Liver (tissue), 9 donors: ENCODE results near the gene STX10. TPM values are rescaled to one million over a fixed set of nuclear protein-coding genes. Genes with fewer than 3 reads are reported as not detected.

Source experiments
- DNase-seq: peaks from one replicate; pipeline ENCODE4 v3.0.0-alpha.2; 2017; ENCODE audit warnings: low spot score
- H3K27ac ChIP-seq, 2 donors: one replicate each; pipeline ENCODE4 v1.7.0; 2013; ENCODE audit warnings: inconsistent platforms in 2 of 2, low read length in 2 of 2, control low read depth in 1 of 2, low read depth in 1 of 2, mild to moderate bottlenecking in 1 of 2
- H3K27me3 ChIP-seq, 4 donors: one replicate each; pipeline versions ENCODE4 v1.6.1 to v1.7.0; 2013; ENCODE audit warnings: low read length in 3 of 4, inconsistent platforms in 1 of 4, mild to moderate bottlenecking in 1 of 4, moderate library complexity in 1 of 4; ENCODE audit not compliant: control insufficient read depth in 4 of 4, insufficient read depth in 4 of 4
- H3K36me3 ChIP-seq, 4 donors: one replicate each; pipeline versions ENCODE4 v1.6.1 to v1.7.0; 2013; ENCODE audit warnings: low read length in 3 of 4, mild to moderate bottlenecking in 3 of 4, low read depth in 1 of 4, moderate library complexity in 1 of 4; ENCODE audit not compliant: control insufficient read depth in 4 of 4, insufficient read depth in 3 of 4
- H3K4me1 ChIP-seq, 4 donors: one replicate each; pipeline versions ENCODE4 v1.6.1 to v1.7.0; 2013; ENCODE audit warnings: low read length in 3 of 4, mild to moderate bottlenecking in 3 of 4, moderate library complexity in 1 of 4; ENCODE audit not compliant: control insufficient read depth in 4 of 4, insufficient read depth in 4 of 4
- H3K4me3 ChIP-seq, 3 donors: one replicate each; pipeline versions ENCODE4 v1.6.1 to v1.7.0; 2013; ENCODE audit warnings: low read length in 3 of 3, control low read depth in 1 of 3, low read depth in 1 of 3, mild to moderate bottlenecking in 1 of 3
- H3K9ac ChIP-seq, 2 donors: one replicate each; pipeline ENCODE4 v1.7.0; 2013; ENCODE audit warnings: low read length in 2 of 2, mild to moderate bottlenecking in 2 of 2, moderate library complexity in 2 of 2, control low read depth in 1 of 2, low read depth in 1 of 2
- H3K9me3 ChIP-seq, 4 donors: one replicate each; pipeline versions ENCODE4 v1.6.1 to v1.7.0; 2013; ENCODE audit warnings: low read length in 3 of 4; ENCODE audit not compliant: control insufficient read depth in 4 of 4
- CTCF ChIP-seq: fragments of 150-350 bp; IDR thresholded peaks from 2 replicates; pipeline ENCODE4 v1.5.1; 2017; ENCODE audit warnings: improper control_type of control experiment, low read depth, low read length; ENCODE audit not compliant: missing input control
- EGR1 ChIP-seq, 2 donors: IDR thresholded peaks; 2 replicates each; pipeline ENCODE4 v1.6.1; 2016 to 2018; ENCODE audit warnings: antibody characterized with exemption in 2 of 2, low read depth in 2 of 2
- FOXA1 ChIP-seq: IDR thresholded peaks from 2 replicates; pipeline ENCODE4 v1.6.1; 2016; ENCODE audit warnings: antibody characterized with exemption
- FOXA2 ChIP-seq: IDR thresholded peaks from 2 replicates; pipeline ENCODE4 v1.6.1; 2016; ENCODE audit warnings: antibody characterized with exemption
- GABPA ChIP-seq, 2 donors: IDR thresholded peaks in 1 of 2; conservative IDR thresholded peaks in 1 of 2; 2 replicates each; pipeline ENCODE4 v1.6.1; 2016; ENCODE audit warnings: antibody characterized with exemption in 2 of 2, mild to moderate bottlenecking in 1 of 2, moderate library complexity in 1 of 2
- HNF4A ChIP-seq, 2 donors: conservative IDR thresholded peaks; 2 replicates each; pipeline ENCODE4 v1.6.1; 2016; ENCODE audit warnings: antibody characterized with exemption in 2 of 2, mild to moderate bottlenecking in 2 of 2
- HNF4G ChIP-seq: IDR thresholded peaks from 2 replicates; pipeline ENCODE4 v1.6.1; 2016; ENCODE audit warnings: antibody characterized with exemption
- MAX ChIP-seq: IDR thresholded peaks from 2 replicates; pipeline ENCODE4 v1.6.1; 2016; ENCODE audit warnings: antibody characterized with exemption
- NR2F2 ChIP-seq: IDR thresholded peaks from 2 replicates; pipeline ENCODE4 v1.6.1; 2016; ENCODE audit warnings: antibody characterized with exemption
- RAD21 ChIP-seq, 2 donors: IDR thresholded peaks; 2 replicates each; pipeline ENCODE4 v1.6.1; 2016; ENCODE audit warnings: antibody characterized with exemption in 2 of 2, mild to moderate bottlenecking in 2 of 2
- RXRA ChIP-seq, 2 donors: IDR thresholded peaks; 2 replicates each; pipeline ENCODE4 v1.6.1; 2017 to 2018; ENCODE audit warnings: antibody characterized with exemption in 2 of 2, mild to moderate bottlenecking in 1 of 2
- SP1 ChIP-seq: IDR thresholded peaks from 2 replicates; pipeline ENCODE4 v1.6.1; 2018; ENCODE audit warnings: antibody characterized with exemption, mild to moderate bottlenecking
- TAF1 ChIP-seq: conservative IDR thresholded peaks from 2 replicates; pipeline ENCODE4 v1.6.1; 2016; ENCODE audit warnings: antibody characterized with exemption, mild to moderate bottlenecking
- YY1 ChIP-seq: IDR thresholded peaks from 2 replicates; pipeline ENCODE4 v1.6.1; 2016; ENCODE audit warnings: antibody characterized with exemption, mild to moderate bottlenecking
- WGBS: extraction: QIAGEN DNeasy Blood & Tissue Kit; methylation state at CpG from one replicate; pipeline ENCODE4 v1.1.7; 2013; 5-methylcytosine and 5-hydroxymethylcytosine counted together
- polyA plus RNA-seq, 2 donors: library from polyadenylated mRNA; stranded (reverse) in 1 of 2; unstranded in 1 of 2; fragments of 200-250 nt in 1 of 2; fragments of >200 nt in 1 of 2; fragmentation: Nextera tagmentation in 1 of 2; extraction: Ambion mirVana in 1 of 2; gene quantifications; one replicate each; pipeline versions ENCODE4 v1.2.1 to v1.2.3, GENCODE V29; 2013 to 2015
- total RNA-seq, 2 donors: library from RNA; depleted of rRNA; stranded (reverse); fragments of >200 nt; gene quantifications; one replicate each; pipeline ENCODE4 v1.2.3, GENCODE V29; 2014
- TF ChIP-seq, protein P1 (sequence below): IDR thresholded peaks from 2 replicates; pipeline ENCODE4 v1.6.1; 2016; ENCODE audit warnings: antibody characterized with exemption
- TF ChIP-seq, protein P2 (sequence below): IDR thresholded peaks from 2 replicates; pipeline ENCODE4 v1.6.1; 2016; ENCODE audit warnings: antibody characterized with exemption, mild to moderate bottlenecking
- TF ChIP-seq, protein P3 (sequence below): IDR thresholded peaks from 2 replicates; pipeline ENCODE4 v1.6.1; 2016; ENCODE audit warnings: antibody characterized with exemption
- donor health status: healthy.
- donor health status: healthy.
- donor health status: healthy.
- donor health status: healthy.
- donor health status: healthy.

Gene STX10
- total and polyA plus RNA-seq, 4 donors = 15.7 to 32.7 (median 21.2) TPM

DNA sequence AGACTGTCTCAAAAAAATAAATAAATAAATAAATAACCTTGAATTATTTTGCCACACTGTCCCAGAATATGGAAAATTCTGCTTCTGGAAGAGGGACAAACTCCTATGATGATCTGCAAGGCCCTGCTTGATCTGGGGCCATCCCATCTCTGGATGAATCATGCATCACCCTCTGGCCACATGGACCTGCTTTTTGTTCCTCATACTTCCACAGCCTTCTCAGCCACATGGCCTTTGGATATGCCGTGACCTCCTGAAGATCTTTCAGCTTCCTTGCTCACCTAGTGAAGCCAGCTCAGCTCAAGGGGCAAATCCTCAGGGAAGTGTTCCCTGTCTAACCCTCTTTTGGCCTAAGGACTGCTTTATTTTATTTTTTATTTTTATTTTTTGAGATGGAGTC, 10.4 kb upstream of the STX10 start:
- H3K9me3 ChIP-seq = no peaks in the 10 kb centered on the region
- no peak for TF ChIP-seq RXRA (IDR thresholded peaks at IDR 0.05)
- TF ChIP-seq, protein P1, sequence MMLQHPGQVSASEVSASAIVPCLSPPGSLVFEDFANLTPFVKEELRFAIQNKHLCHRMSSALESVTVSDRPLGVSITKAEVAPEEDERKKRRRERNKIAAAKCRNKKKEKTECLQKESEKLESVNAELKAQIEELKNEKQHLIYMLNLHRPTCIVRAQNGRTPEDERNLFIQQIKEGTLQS = no peak
- no peak for TF ChIP-seq MAX
- no peak for TF ChIP-seq FOXA1
- no peak for TF ChIP-seq SP1
- no peak for TF ChIP-seq EGR1 (IDR thresholded peaks at IDR 0.05; ENCODE audit: low read depth in 2 of 2)
- no peak overlapping the region for H3K4me3 ChIP-seq
- 91% methylated on average over 1 of the region's 1 CpG for WGBS
- H3K36me3 ChIP-seq = no peaks in the 10 kb centered on the region
- H3K9ac ChIP-seq = no peak overlapping the region
- no peak overlapping the region for H3K27ac ChIP-seq
- no peak for DNase-seq
- no peaks in the 10 kb centered on the region for H3K27me3 ChIP-seq
- peaks cover 14 to 51% (median 22%) of the 10 kb centered on the region in 4 donors for H3K4me1 ChIP-seq

GRCh38 chr19:13159713-13160112, 9.5 kb upstream of the STX10 start:
- Histone ChIP-seq H3K27ac (no peak overlapping the region), H3K4me1 (peaks cover 14 to 50% (median 22%) of the 10 kb centered on the region in 4 donors), H3K9me3 (no peaks in the 10 kb centered on the region), H3K4me3 (no peak overlapping the region), H3K36me3 (no peaks in the 10 kb centered on the region), H3K27me3 (no peaks in the 10 kb centered on the region), H3K9ac (no peak overlapping the region)
- no peak for DNase-seq
- TF ChIP-seq GABPA (IDR thresholded peaks at IDR 0.05 in 1 of 2, conservative IDR thresholded peaks at IDR 0.05 in 1 of 2) (no peak), HNF4A (conservative IDR thresholded peaks at IDR 0.05) (no peak), FOXA2 (no peak)
- TF ChIP-seq, protein P1 = no peak
- 96% methylated on average over 3 of the region's 3 CpGs for WGBS

- H3K4me1 ChIP-seq = peaks cover 5 to 16% (median 10%) of the 10 kb centered on the region in 4 donors
- no peaks in the 10 kb centered on the region for H3K27me3 ChIP-seq
- peak overlapping the region; percentile 99 to 100 for H3K27ac ChIP-seq
- 1% methylated on average over 55 of the region's 55 CpGs for WGBS
- H3K36me3 ChIP-seq = no peaks in the 10 kb centered on the region
- peak overlapping the region; percentile 71 to 94 (median 81) for H3K4me3 ChIP-seq
- H3K9me3 ChIP-seq = no peaks in the 10 kb centered on the region
- peak; percentile 70 for DNase-seq
- H3K9ac ChIP-seq = peak overlapping the region; percentile 99
- TF ChIP-seq FOXA1 (no peak), TAF1 (no peak), HNF4G (peak; percentile 4), CTCF (no peak), NR2F2 (peak; percentile 73), RXRA (IDR thresholded peaks at IDR 0.05) (peak; percentile 95 to 96), YY1 (no peak), FOXA2 (no peak), RAD21 (IDR thresholded peaks at IDR 0.05) (peak in 1 of 2 donors; percentile 40), HNF4A (conservative IDR thresholded peaks at IDR 0.05) (peak; percentile 24 to 76), MAX (peak; percentile 28)
- TF ChIP-seq, protein P2, sequence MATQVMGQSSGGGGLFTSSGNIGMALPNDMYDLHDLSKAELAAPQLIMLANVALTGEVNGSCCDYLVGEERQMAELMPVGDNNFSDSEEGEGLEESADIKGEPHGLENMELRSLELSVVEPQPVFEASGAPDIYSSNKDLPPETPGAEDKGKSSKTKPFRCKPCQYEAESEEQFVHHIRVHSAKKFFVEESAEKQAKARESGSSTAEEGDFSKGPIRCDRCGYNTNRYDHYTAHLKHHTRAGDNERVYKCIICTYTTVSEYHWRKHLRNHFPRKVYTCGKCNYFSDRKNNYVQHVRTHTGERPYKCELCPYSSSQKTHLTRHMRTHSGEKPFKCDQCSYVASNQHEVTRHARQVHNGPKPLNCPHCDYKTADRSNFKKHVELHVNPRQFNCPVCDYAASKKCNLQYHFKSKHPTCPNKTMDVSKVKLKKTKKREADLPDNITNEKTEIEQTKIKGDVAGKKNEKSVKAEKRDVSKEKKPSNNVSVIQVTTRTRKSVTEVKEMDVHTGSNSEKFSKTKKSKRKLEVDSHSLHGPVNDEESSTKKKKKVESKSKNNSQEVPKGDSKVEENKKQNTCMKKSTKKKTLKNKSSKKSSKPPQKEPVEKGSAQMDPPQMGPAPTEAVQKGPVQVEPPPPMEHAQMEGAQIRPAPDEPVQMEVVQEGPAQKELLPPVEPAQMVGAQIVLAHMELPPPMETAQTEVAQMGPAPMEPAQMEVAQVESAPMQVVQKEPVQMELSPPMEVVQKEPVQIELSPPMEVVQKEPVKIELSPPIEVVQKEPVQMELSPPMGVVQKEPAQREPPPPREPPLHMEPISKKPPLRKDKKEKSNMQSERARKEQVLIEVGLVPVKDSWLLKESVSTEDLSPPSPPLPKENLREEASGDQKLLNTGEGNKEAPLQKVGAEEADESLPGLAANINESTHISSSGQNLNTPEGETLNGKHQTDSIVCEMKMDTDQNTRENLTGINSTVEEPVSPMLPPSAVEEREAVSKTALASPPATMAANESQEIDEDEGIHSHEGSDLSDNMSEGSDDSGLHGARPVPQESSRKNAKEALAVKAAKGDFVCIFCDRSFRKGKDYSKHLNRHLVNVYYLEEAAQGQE = peak; percentile 38
- TF ChIP-seq, protein P1 = peak; percentile 13
- TF ChIP-seq, protein P3, sequence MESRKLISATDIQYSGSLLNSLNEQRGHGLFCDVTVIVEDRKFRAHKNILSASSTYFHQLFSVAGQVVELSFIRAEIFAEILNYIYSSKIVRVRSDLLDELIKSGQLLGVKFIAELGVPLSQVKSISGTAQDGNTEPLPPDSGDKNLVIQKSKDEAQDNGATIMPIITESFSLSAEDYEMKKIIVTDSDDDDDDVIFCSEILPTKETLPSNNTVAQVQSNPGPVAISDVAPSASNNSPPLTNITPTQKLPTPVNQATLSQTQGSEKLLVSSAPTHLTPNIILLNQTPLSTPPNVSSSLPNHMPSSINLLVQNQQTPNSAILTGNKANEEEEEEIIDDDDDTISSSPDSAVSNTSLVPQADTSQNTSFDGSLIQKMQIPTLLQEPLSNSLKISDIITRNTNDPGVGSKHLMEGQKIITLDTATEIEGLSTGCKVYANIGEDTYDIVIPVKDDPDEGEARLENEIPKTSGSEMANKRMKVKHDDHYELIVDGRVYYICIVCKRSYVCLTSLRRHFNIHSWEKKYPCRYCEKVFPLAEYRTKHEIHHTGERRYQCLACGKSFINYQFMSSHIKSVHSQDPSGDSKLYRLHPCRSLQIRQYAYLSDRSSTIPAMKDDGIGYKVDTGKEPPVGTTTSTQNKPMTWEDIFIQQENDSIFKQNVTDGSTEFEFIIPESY = no peak
Measured at GRCh38 chr19:13155472-13156359, 5.5 kb upstream of the STX10 start.
